ENCODE results near the gene MALRD1.

Gene MALRD1

GRCh38 chr10:19668116-19668515, 619.5 kb downstream of the MALRD1 start:
- CTCF ChIA-PET: no interaction called here
- Histone ChIP-seq H3K36me3 (ENCODE audit: control insufficient read depth in 4 of 4, insufficient read depth in 4 of 4, low read length in 3 of 4) (peaks cover 0 to 3% (median 0%) of the 10 kb centered on the region in 4 experiments), H3K9me3 (ENCODE audit: control extremely low read depth in 1 of 5, control insufficient read depth in 4 of 5, insufficient read depth in 2 of 5, low read depth in 1 of 5, low read length in 4 of 5) (peaks cover 0 to 8% (median 0%) of the 10 kb centered on the region in 5 experiments), H3K4me3 (ENCODE audit: control insufficient read depth in 1 of 7, extremely low read depth in 1 of 7, insufficient read depth in 4 of 7, low read depth in 2 of 7, low read length in 6 of 7) (no peak overlapping the region), H3K4me1 (ENCODE audit: control extremely low read depth in 1 of 4, control insufficient read depth in 4 of 4, insufficient read depth in 4 of 4, low read length in 3 of 4) (no peaks in the 10 kb centered on the region), H3K27ac (ENCODE audit: insufficient read depth in 1 of 2, low read depth in 1 of 2, low read length in 2 of 2, poor library complexity in 1 of 2, severe bottlenecking in 2 of 2) (no peak overlapping the region), H3K27me3 (replicated peaks in 2 of 5; ENCODE audit: control insufficient read depth in 4 of 5, insufficient read depth in 5 of 5, low read length in 4 of 5) (no peaks in the 10 kb centered on the region)
- no peak for DNase-seq
- POLR2A ChIA-PET: no interaction called here
- 100% methylated on average over 2 of the region's 5 CpGs for WGBS (ENCODE audit: insufficient coverage)

GRCh38 chr10:19676063-19676462, 627.5 kb downstream of the MALRD1 start:
- ChIA-PET POLR2A (no interaction called here), CTCF (no interaction called here)
- Histone ChIP-seq H3K36me3 (ENCODE audit: control insufficient read depth in 4 of 4, insufficient read depth in 4 of 4, low read length in 3 of 4) (no peaks in the 10 kb centered on the region), H3K4me3 (ENCODE audit: control insufficient read depth in 1 of 7, extremely low read depth in 1 of 7, insufficient read depth in 4 of 7, low read depth in 2 of 7, low read length in 6 of 7) (no peak overlapping the region), H3K9me3 (ENCODE audit: control extremely low read depth in 1 of 5, control insufficient read depth in 4 of 5, insufficient read depth in 2 of 5, low read depth in 1 of 5, low read length in 4 of 5) (peaks cover 0 to 13% (median 0%) of the 10 kb centered on the region in 5 experiments), H3K27ac (ENCODE audit: insufficient read depth in 1 of 2, low read depth in 1 of 2, low read length in 2 of 2, poor library complexity in 1 of 2, severe bottlenecking in 2 of 2) (no peak overlapping the region), H3K27me3 (replicated peaks in 2 of 5; ENCODE audit: control insufficient read depth in 4 of 5, insufficient read depth in 5 of 5, low read length in 4 of 5) (no peaks in the 10 kb centered on the region), H3K4me1 (ENCODE audit: control extremely low read depth in 1 of 4, control insufficient read depth in 4 of 4, insufficient read depth in 4 of 4, low read length in 3 of 4) (no peaks in the 10 kb centered on the region)
- WGBS (ENCODE audit: insufficient coverage): 92% methylated on average over 2 of the region's 4 CpGs
- DNase-seq: no peak

- DNase-seq: no peak
- Histone ChIP-seq H3K36me3 (ENCODE audit: control insufficient read depth in 4 of 4, insufficient read depth in 4 of 4, low read length in 3 of 4) (no peaks in the 10 kb centered on the region), H3K9me3 (ENCODE audit: control extremely low read depth in 1 of 5, control insufficient read depth in 4 of 5, insufficient read depth in 2 of 5, low read depth in 1 of 5, low read length in 4 of 5) (peaks cover 0 to 16% (median 0%) of the 10 kb centered on the region in 5 experiments), H3K27ac (ENCODE audit: insufficient read depth in 1 of 2, low read depth in 1 of 2, low read length in 2 of 2, poor library complexity in 1 of 2, severe bottlenecking in 2 of 2) (no peak overlapping the region), H3K27me3 (replicated peaks in 2 of 5; ENCODE audit: control insufficient read depth in 4 of 5, insufficient read depth in 5 of 5, low read length in 4 of 5) (no peaks in the 10 kb centered on the region), H3K4me3 (ENCODE audit: control insufficient read depth in 1 of 7, extremely low read depth in 1 of 7, insufficient read depth in 4 of 7, low read depth in 2 of 7, low read length in 6 of 7) (no peak overlapping the region), H3K4me1 (ENCODE audit: control extremely low read depth in 1 of 4, control insufficient read depth in 4 of 4, insufficient read depth in 4 of 4, low read length in 3 of 4) (no peaks in the 10 kb centered on the region)
- POLR2A ChIA-PET: no interaction called here
- WGBS (ENCODE audit: insufficient coverage): 100% methylated on average over 2 of the region's 3 CpGs
- CTCF ChIA-PET: interaction anchor here (0.9 to 1.3 kb wide), 2 partner anchors 22 to 29 kb away, joined by 3 to 4 read pairs; no protein-coding TSS in a partner anchor
Observed at GRCh38 chr10:19683356-19683755, 634.8 kb downstream of the MALRD1 start.

- Histone ChIP-seq H3K4me3 (ENCODE audit: control insufficient read depth in 1 of 7, extremely low read depth in 1 of 7, insufficient read depth in 4 of 7, low read depth in 2 of 7, low read length in 6 of 7) (no peak overlapping the region), H3K27me3 (replicated peaks in 2 of 5; ENCODE audit: control insufficient read depth in 4 of 5, insufficient read depth in 5 of 5, low read length in 4 of 5) (no peaks in the 10 kb centered on the region), H3K9me3 (ENCODE audit: control extremely low read depth in 1 of 5, control insufficient read depth in 4 of 5, insufficient read depth in 2 of 5, low read depth in 1 of 5, low read length in 4 of 5) (peaks cover 0 to 16% (median 0%) of the 10 kb centered on the region in 5 experiments), H3K36me3 (ENCODE audit: control insufficient read depth in 4 of 4, insufficient read depth in 4 of 4, low read length in 3 of 4) (no peaks in the 10 kb centered on the region), H3K27ac (ENCODE audit: insufficient read depth in 1 of 2, low read depth in 1 of 2, low read length in 2 of 2, poor library complexity in 1 of 2, severe bottlenecking in 2 of 2) (no peak overlapping the region), H3K4me1 (ENCODE audit: control extremely low read depth in 1 of 4, control insufficient read depth in 4 of 4, insufficient read depth in 4 of 4, low read length in 3 of 4) (no peaks in the 10 kb centered on the region)
- POLR2A ChIA-PET: no interaction called here
- 75% methylated on average over 1 of the region's 5 CpGs for WGBS (ENCODE audit: insufficient coverage)
- CTCF ChIA-PET: interaction anchor here (1.3 kb wide), 1 partner anchor 21 kb away, joined by 4 read pairs; no protein-coding TSS in a partner anchor
- DNase-seq: peak in 1 of 3 donors; percentile 4
Observed at GRCh38 chr10:19683960-19684359, 635.4 kb downstream of the MALRD1 start.

GRCh38 chr10:19688344-19688743, 639.7 kb downstream of the MALRD1 start:
- ChIA-PET CTCF (no interaction called here), POLR2A (no interaction called here)
- 100% methylated on average over 3 of the region's 3 CpGs for WGBS (ENCODE audit: insufficient coverage)
- Histone ChIP-seq H3K4me1 (ENCODE audit: control extremely low read depth in 1 of 4, control insufficient read depth in 4 of 4, insufficient read depth in 4 of 4, low read length in 3 of 4) (no peaks in the 10 kb centered on the region), H3K4me3 (ENCODE audit: control insufficient read depth in 1 of 7, extremely low read depth in 1 of 7, insufficient read depth in 4 of 7, low read depth in 2 of 7, low read length in 6 of 7) (no peak overlapping the region), H3K36me3 (ENCODE audit: control insufficient read depth in 4 of 4, insufficient read depth in 4 of 4, low read length in 3 of 4) (peaks cover 0 to 3% (median 0%) of the 10 kb centered on the region in 4 experiments), H3K27me3 (replicated peaks in 2 of 5; ENCODE audit: control insufficient read depth in 4 of 5, insufficient read depth in 5 of 5, low read length in 4 of 5) (no peaks in the 10 kb centered on the region), H3K9me3 (ENCODE audit: control extremely low read depth in 1 of 5, control insufficient read depth in 4 of 5, insufficient read depth in 2 of 5, low read depth in 1 of 5, low read length in 4 of 5) (peaks cover 0 to 6% (median 0%) of the 10 kb centered on the region in 5 experiments), H3K27ac (ENCODE audit: insufficient read depth in 1 of 2, low read depth in 1 of 2, low read length in 2 of 2, poor library complexity in 1 of 2, severe bottlenecking in 2 of 2) (no peak overlapping the region)
- no peak for DNase-seq

GRCh38 chr10:19689231-19689630, 640.6 kb downstream of the MALRD1 start:
- ChIA-PET CTCF (no interaction called here), POLR2A (no interaction called here)
- Histone ChIP-seq H3K9me3 (ENCODE audit: control extremely low read depth in 1 of 5, control insufficient read depth in 4 of 5, insufficient read depth in 2 of 5, low read depth in 1 of 5, low read length in 4 of 5) (peaks cover 0 to 6% (median 0%) of the 10 kb centered on the region in 5 experiments), H3K27ac (ENCODE audit: insufficient read depth in 1 of 2, low read depth in 1 of 2, low read length in 2 of 2, poor library complexity in 1 of 2, severe bottlenecking in 2 of 2) (no peak overlapping the region), H3K27me3 (replicated peaks in 2 of 5; ENCODE audit: control insufficient read depth in 4 of 5, insufficient read depth in 5 of 5, low read length in 4 of 5) (no peaks in the 10 kb centered on the region), H3K4me1 (ENCODE audit: control extremely low read depth in 1 of 4, control insufficient read depth in 4 of 4, insufficient read depth in 4 of 4, low read length in 3 of 4) (no peaks in the 10 kb centered on the region), H3K36me3 (ENCODE audit: control insufficient read depth in 4 of 4, insufficient read depth in 4 of 4, low read length in 3 of 4) (peaks cover 0 to 3% (median 0%) of the 10 kb centered on the region in 4 experiments), H3K4me3 (ENCODE audit: control insufficient read depth in 1 of 7, extremely low read depth in 1 of 7, insufficient read depth in 4 of 7, low read depth in 2 of 7, low read length in 6 of 7) (no peak overlapping the region)
- no peak for DNase-seq
- WGBS (ENCODE audit: insufficient coverage): no CpG with 5 or more reads among the region's 3 CpGs

- no peak for DNase-seq
- Histone ChIP-seq H3K4me3 (ENCODE audit: control insufficient read depth in 1 of 7, extremely low read depth in 1 of 7, insufficient read depth in 4 of 7, low read depth in 2 of 7, low read length in 6 of 7) (no peak overlapping the region), H3K36me3 (ENCODE audit: control insufficient read depth in 4 of 4, insufficient read depth in 4 of 4, low read length in 3 of 4) (peaks cover 0 to 4% (median under 1%) of the 10 kb centered on the region in 4 experiments), H3K9me3 (ENCODE audit: control extremely low read depth in 1 of 5, control insufficient read depth in 4 of 5, insufficient read depth in 2 of 5, low read depth in 1 of 5, low read length in 4 of 5) (no peaks in the 10 kb centered on the region), H3K27ac (ENCODE audit: insufficient read depth in 1 of 2, low read depth in 1 of 2, low read length in 2 of 2, poor library complexity in 1 of 2, severe bottlenecking in 2 of 2) (no peak overlapping the region), H3K4me1 (ENCODE audit: control extremely low read depth in 1 of 4, control insufficient read depth in 4 of 4, insufficient read depth in 4 of 4, low read length in 3 of 4) (no peaks in the 10 kb centered on the region), H3K27me3 (replicated peaks in 2 of 5; ENCODE audit: control insufficient read depth in 4 of 5, insufficient read depth in 5 of 5, low read length in 4 of 5) (no peaks in the 10 kb centered on the region)
- CTCF ChIA-PET: no interaction called here
- whole genome bisulfite sequencing (ENCODE audit: insufficient coverage): 97% methylated on average over 3 of the region's 3 CpGs
- POLR2A ChIA-PET: no interaction called here
Observed at GRCh38 chr10:19699299-19699698, 650.7 kb downstream of the MALRD1 start.
